Activated T-cell treated with anti-CD3 and anti-CD28 coated beads, Interleukin-2, amount 50 U/mL, for 48 hours (primary cell): ENCODE data around the gene FAM228A.
"Not testable (repeated sequence)": the region's sequence is repeated elsewhere in the genome, so short reads cannot be mapped to it uniquely, and the experiment has no call there.

ENCODE experiments used
- DNase-seq, 2 experiments: peaks; one replicate each; pipeline ENCODE4 v3.0.0-alpha.2; 2020

The FAM228A gene

DNA sequence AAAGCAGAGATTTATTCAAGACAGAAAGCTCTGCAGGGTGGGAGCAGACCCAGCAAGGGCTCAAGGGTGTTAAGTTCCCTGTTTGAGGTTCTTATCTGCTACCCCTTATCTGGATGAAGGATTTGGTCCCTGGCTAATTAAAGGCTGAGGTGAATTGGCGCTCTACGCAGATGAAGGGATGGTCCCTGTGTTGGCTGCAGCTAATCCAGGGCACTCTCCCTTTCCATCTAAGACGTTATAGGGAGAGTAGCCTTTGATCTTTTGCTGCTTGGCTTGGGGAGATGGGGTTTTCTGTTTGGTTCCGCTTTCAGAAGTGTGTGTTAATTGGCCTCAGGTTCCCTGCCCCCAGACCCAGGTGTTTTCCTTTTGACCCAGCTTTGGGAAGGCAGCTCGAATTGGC lies 17.0 kb downstream of the FAM228A start:
- no peak for DNase-seq

DNA sequence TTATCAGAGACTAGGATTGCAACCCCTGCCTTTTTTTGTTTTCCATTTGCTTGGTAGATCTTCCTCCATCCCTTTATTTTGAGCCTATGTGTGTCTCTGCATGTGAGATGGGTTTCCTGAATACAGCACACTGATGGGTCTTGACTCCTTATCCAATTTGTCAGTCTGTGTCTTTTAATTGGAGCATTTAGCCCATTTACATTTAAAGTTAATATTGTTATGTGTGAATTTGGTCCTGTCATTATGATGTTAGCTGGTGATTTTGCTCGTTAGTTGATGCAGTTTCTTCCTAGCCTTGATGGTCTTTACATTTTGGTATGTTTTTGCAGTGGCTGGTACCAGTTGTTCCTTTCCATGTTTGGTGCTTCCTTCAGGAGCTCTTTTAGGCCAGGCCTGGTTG lies 22.4 kb downstream of the FAM228A start:
- not testable (repeated sequence) for DNase-seq

DNA sequence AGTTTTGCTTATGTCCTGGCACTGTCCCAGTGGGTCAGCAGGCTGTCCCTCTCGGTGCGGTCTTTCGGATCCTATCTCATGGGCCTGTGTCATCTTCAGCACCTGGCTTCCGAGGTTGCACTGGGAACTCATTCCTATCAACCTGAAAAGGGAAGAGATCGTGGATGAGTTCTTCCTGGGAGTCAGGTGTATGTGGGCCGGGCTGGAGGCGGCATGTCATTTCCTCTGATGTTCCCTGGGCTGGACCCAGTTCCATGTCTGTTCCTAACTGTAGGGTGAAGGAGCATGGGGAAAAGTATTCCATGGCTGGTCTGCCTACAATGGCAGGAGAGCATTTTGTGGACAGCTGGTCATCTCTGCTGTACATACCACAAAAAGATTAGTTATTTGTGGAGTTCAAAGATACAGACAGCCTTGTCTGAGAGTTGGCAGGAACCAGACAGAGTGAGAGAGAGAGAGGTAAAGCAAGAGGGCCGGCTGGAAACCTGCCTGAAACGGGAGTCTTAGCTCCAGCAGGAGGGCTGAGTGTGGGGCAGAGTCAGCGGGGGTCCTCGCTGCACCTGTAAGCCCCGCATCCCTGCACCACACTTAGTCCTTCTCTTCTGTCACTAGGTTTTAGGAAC lies 25.2 kb downstream of the FAM228A start:
- DNase-seq: no peak

DNA sequence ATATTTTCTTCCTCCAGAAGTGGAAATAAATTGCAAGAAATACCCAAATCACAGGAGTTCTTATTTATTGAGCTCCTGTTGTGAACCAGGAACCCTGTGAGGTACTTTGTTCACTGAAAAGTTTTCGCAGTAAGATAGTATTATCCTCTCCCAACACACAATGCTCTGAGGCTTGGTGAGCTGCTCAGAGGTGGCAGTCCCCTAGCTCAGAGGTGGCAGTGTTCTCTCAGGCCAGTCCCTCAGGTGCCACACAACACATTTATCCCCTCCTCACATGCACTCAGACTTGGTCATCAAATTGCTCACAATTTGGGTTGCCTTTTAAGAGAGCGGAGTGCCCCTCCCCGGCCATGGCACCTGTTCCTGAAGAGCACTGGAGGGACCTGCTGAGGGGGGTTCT lies 25.9 kb downstream of the FAM228A start:
- no peak for DNase-seq

DNA sequence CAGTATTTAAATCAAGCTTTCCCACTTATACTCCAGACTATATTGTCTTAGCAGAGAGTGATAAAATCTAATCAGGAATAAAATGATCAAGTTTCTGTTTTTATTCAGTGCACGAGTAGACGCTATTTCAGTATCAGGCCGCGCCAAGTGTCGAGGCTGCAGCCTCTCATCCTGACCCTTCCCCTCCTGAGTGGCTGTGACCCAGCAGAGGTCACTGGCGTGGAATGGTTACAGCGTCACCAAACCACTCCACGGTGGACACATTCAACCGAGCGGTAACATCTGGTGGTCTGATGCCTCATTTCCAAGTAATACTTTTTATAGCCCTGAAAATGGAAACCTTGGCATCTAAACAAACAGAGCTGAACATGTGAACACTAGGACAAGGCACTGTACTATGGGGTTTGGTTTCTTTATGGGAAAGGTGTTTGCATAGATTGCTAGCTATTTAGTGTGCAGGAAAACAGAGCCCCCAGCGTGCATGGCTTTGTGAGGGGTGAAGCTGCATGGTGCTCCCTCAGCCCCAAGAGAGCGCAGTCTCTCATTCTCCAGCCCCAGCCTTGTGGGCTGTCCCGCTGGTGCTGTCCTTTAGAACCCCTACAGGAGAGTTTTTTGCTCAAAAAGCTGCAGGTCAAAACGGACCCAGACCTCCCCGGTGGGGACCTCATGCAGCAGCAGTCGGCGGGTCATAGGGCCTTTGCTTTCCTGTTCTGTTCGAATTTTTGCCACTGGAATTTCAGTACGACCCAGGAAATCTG lies 28.4 kb downstream of the FAM228A start:
- no peak for DNase-seq

DNA sequence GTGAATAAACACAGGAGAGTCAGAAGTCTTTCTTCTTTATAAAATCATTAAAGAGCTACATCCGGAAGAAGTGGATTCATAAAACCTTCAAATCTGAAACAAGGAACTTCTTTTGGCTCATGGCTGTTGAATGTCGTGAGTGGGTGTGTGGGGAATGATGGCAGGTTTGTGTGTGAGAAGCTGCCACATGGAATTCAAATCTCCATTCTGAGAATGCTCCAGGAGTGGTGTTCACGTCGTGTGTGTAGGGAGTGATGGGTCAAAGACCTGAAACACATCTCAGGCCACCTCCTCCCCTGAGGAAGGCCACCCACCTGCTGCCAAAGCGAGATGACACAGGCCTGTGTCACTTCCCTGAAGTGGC lies 28.9 kb downstream of the FAM228A start:
- no peak for DNase-seq

DNA sequence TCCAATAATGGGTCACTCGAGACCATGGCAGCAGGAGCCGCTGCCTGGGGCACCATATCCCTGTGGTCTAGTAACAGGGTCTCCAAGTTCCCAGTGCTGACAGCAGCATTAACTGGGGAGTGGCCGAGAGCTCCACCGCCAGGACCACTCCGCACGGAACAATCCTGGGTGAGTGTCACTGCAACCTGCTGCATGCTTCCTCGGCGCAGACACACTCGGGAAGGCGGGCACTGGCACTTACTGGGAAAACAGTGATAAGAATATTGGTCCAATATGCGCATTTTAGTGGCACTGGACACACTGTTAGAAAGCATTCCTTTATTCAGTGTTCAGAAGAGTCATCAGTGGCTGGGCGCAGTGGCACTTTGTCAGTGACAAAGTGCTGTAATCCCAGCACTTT lies 29.7 kb downstream of the FAM228A start:
- no peak for DNase-seq

DNA sequence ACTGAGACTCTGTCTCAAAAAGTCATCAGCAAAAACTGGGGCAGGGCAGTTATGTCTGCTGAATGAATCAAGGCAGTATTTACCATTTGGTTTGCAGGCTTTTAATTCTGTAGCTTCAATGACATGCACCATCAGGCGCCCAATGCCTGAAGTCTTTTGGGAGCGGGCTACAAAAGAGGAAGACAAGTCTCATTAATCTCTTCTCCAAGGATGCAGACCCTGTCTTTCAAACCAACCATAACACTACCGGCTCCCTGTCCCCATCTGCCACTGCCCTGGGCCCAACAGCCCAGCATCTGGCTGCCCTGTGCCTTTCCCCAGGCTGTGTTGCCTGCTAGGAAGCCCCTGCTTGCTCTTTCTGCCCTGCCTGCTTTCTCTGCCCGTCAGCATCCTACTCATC lies 30.3 kb downstream of the FAM228A start:
- no peak for DNase-seq

DNA sequence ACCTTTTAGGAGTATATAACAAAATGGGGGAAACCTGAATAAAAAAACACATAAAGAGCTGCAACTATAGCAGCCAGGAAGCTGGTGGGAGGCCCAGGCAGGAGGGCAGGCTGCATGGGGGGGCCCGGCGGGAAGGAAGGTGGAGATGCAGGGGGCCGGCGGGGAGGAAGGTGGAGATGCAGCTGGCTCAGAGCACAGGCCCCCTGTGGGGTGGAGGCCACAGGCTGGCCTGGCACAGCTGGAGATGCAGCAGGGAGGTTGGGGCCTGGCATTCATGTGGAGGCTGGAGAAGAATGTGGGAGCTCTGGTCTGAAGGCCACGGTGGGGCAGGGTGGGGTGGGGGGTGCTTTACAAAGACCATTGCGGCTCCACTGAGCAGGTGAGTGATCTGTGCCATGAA lies 31.4 kb downstream of the FAM228A start:
- DNase-seq: no peak

DNA sequence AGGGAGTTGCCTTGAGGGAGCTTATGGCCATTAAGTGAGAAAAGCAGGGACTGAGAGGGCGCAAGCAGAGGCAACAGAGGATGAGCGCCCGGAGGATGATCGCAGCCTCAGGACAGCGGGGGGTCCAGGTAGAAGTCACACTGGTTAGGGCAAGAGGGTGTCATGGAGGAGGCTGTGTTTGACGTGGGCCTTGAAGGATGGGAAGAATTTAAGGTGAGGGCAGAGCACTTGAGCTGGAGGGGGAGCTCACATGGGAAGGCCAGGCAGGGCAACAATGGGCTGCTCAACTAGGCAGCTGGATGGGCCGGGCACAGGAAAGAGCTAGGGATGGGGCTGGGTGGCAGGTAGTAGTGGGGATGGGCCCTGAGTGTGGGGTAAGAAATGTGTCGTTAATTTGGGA lies 31.9 kb downstream of the FAM228A start:
- DNase-seq: no peak

DNA sequence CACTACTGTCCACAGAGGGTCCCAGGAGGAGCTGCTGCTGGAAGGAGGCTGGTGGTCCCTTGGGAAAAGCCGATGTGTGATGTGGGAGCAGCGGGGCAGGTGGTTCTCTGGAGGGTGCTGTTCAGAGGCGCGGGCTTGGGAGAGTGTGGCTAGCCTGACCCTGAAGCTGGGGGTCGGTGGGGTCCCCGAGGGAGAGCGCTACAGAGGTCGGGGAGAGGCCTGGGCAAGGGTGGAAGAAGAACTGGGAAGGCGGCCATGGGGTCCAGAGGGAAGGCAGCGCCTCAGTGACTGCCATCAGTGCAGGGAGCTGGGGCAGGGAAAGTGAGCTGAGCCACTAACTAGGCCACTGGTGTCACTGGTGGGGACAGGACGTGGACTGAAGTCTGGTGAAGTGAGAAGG lies 32.5 kb downstream of the FAM228A start:
- no peak for DNase-seq

DNA sequence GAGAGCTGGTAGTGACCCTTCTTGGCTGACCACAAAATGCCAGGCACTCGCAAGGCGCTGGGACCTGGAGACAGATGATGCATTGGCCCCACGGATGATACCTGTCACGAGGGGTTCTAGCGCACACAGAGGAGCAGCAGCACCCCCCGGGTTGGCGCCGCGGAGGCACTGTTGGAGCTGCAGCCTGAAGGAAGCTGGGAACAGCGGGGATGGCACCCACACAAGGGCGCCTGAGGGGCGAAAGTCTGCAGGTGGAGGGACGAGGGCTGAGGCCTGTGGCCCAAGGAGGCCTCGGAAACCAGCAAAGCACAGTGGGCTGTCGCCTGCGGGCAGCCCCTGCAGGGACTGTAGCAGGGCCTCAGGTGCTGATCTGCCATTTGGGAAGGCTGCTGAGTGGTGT lies 33.6 kb downstream of the FAM228A start:
- DNase-seq: no peak

DNA sequence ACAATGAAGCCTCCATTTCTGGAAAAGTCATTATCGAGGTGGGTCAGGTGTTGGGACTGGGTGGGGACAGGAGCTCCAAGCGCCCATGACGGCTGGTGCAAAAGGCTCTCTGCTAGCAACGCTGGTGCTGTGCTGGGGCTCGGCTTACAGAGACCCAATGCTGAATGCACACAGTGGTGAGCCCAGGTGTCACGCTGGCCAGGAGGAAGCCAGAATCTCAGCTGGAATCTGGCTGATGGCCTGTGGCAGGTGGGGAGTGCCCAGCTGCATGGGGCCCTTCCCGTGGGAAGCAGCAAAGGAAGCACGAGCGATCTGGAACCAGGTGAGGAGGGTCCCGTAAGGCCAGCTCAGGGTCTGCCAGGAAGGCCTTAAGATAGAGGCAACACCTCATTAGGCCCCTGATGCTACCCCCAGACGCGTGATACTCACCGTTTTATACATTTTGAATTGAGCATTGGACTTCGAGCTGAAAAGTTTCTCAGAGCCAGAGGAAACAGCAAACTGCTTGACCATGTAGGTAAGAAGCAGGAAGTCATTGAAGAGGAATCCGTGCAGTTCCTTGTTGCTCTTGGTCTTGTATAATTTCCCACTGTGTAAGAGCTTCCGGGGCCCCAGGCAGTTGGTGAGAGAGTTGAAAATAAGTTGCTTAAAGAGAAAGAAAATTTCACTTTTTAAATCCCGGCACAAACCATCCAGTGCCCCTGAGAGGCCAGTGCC lies 34.7 kb downstream of the FAM228A start:
- no peak for DNase-seq

DNA sequence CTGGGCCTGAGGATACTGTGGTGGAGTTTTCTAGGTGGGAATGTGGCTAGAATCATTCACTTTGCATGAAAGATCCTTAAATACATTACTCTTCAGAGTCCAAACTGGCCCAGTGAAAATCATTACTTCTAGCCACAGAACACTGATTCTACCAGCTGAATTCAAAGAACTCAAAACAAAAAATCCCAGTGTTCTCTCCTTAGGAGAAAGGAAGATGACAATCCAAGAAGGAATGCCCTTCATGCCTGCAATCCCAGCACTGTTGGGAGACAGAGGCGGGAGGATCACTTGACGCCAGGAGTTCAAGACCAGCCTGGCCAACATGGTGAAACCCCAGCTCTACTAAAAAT lies 35.2 kb downstream of the FAM228A start:
- DNase-seq: no peak

DNA sequence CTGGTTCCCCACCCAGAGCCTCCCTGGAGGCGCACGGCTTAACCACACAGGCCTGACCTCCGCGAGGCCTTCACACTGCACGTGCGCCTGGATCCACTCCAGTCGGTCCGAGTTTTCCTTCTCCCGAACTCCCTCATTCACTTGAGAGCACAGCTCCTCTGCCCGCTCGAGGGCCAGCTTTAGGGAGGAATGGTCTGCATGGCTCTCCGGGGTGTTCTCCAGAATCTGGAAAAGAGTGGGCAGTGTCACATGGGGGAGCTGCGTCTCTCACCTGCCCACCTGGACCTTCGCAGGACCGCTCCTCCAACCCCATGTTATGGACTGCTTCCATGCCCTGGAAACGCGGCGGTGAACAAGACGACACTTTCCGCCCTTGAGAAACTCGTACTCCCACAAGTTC lies 35.9 kb downstream of the FAM228A start:
- DNase-seq: no peak

DNA sequence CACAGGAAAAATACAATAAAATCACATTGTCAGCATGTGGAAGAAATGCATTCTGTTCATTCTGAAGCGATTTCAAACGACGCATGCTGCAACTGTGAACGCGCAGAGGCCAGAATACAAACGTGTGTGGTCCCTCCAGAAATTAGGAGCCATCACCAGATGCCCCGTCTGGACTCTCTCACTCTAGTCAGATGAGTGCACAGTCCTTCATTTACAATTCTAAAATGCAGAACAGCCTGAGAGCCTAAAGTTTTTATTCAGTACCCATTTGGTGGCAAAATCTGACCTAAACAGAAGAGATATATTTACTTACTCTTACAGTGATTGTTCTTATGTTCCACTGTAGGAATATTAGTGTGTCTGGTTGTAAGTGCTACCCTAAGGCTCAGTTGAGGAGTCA lies 36.6 kb downstream of the FAM228A start:
- DNase-seq: no peak

DNA sequence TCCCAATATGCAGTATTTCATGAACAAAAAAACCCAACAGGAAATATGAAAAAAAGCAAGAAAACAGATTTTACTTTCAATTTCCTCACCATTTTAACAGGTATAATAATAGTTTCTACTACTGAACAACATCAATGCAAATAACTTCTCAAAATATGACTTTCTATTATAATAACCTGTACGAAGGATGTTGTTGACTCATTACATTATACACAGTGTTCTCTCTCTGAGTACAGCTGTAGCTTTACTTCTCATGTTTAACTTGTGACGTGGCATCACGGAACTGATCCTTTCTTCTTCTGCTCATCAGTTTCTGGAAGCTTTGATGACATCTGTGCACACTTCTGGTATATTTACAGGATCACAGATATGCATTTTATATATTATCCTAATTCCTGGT lies 40.0 kb downstream of the FAM228A start:
- no peak for DNase-seq

DNA sequence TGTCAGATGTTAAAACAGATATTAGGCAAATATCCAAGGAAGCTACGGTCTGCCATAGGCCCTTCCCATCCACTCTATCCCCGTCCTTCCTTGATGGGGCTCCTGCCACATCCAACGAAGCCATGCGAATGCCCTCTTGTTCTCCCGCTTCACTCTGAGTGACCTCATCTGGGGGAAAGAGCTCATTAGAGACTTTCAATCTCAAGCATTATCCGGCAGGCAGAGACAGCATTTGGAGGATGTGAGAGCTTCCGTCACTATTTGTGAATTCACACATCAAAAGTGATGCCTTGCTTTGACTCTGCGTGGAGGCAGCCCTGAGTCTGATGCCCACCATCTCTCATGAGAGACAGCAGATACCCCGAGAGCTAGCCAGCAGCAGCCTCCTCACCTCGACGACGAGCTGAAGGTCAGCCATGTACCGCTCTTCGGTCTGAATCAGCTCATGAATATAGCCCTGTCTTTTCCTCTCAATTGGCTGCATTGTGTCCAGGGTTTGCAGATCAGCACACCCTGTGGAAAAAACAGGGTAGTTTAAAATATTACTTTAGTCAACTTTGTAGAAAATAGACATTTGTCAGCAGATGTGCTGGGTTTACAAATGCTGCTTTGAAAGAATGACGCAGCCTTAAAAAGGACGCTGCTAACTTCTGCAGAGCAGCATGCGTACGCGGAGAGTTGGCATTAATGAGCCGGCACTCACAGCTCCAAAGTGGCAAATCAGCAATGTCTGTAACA lies 45.9 kb downstream of the FAM228A start:
- DNase-seq: no peak

DNA sequence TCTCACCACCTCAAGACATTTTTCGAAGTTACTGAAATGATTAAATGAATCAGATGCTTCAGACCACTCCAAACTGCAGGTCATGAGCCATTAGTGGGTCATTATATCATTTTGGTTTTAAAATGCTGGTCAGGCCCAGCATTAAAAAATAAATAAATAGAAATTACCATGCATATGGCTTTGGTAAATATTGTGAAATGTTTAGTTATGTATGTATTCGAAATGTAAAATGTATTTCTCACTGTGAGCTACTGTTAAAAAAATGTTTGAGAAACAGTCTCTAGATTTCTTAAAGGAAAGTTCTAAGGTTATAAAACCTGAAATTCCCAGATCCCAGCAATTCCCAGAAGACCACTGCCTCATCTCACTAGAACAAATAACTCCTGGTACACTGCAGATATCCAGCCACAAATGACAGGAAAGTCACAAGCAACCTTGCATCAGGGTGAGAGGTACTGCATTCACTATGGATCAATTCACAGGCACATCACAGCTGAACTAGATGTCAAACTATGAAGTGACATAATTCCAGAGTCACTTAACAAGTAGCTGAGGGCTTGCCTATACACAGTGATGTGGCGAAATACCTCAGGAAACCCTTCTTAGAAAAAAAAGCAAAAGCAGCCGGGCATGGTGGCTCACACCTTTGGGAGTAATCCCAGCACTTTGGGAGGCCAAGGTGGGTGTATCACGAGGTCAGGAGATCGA lies 46.6 kb downstream of the FAM228A start:
- no peak for DNase-seq

DNA sequence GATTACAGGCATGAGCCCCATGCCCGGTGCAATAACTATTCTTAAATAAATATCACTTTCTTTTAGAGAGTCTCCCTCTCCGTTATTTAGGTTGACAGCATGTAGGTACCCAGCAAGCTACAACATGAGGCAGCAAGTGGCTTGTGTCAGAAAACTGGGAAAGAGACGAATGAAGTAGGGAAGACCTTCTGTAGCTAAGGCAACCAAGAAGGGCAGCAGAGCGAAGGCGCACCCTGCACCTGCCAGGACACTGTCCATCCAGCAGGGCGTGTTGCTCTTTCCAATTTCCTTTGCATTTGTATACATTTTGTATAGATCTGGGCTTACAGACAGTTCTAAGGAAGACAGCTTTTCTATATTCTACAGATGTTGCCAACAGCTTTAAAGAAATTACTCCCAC lies 48.1 kb downstream of the FAM228A start:
- no peak for DNase-seq

DNA sequence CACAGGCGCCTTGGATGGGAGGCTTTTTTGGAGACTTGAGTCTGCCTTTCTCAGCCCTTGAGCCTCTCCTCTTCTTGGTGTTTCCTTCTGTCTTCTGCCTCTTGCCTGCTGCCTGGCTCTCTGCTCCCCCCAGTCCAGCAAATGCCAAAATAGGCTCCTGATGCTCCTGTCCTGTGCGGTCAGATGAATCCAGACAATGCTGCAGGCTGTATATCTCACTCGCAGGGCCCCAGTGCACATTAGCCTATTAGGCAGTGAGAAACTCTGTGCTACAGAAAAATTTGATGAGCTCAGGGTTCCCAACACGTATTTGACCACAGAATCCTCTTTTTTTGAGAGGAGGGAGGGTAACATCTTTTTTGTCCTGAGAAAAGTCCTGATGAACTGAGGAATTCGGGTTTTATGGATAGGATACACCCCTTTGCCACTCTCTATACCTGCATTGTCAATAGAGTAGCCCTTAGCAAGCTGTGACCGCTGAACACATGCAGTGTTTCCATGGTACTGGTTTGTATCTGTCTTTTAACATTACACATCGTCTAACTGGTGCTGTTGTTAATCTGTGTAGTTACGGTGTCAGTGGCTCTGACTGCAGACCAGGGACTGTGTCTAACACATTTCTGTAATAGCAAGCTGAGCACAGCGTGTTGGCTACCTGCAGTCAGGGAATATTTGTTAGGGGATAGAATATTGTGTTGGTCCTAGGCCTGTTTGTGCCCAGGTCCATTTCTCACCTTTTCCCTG lies 50.8 kb downstream of the FAM228A start:
- no peak for DNase-seq

DNA sequence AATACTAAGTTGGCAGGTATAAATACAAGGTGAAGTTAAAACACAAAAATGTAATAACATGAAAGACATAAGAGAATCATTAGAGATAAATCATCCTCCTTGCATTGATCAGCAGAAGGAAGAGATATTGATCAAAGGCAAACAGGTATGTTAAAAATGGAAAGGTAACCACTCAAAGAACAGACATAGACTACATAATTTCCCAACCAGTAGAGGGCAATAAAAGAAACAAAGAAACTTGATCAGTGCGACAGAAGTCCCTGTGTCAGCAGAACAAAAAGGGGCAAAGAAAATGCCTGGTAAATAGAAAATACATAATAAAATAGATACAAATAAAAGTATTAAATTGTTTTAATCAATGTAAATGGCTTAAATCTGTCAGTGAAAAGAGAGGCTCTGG lies 53.6 kb downstream of the FAM228A start:
- DNase-seq: no peak
